H9 (cell line): ENCODE data around the gene TM2D1. TPM values are rescaled to one million over a fixed set of nuclear protein-coding genes. Genes with fewer than 3 reads are reported as not detected.

ENCODE experiments used
- DNase-seq: peaks from one replicate; pipeline ENCODE4 v3.0.0-alpha.2; 2017
- H2AFZ ChIP-seq: one replicate; pipeline ENCODE4 v1.6.1; 2013; ENCODE audit warnings: mild to moderate bottlenecking, low read length, control low read depth, moderate library complexity
- H2AK5ac ChIP-seq: 2 replicates; pipeline ENCODE4 v1.6.1; 2013; ENCODE audit warnings: low read length, control low read depth, mixed read lengths; ENCODE audit not compliant: insufficient read length
- H2BK120ac ChIP-seq: one replicate; pipeline ENCODE4 v1.6.1; 2013; ENCODE audit warnings: low read depth, mild to moderate bottlenecking, low read length, control low read depth, inconsistent platforms; ENCODE audit not compliant: poor library complexity, severe bottlenecking
- H2BK12ac ChIP-seq: 2 replicates; pipeline ENCODE4 v1.6.1; 2013; ENCODE audit warnings: low read length, control low read depth, mixed read lengths, low read depth; ENCODE audit not compliant: insufficient read length
- H2BK15ac ChIP-seq: 2 replicates; pipeline ENCODE4 v1.6.1; 2013; ENCODE audit warnings: low read depth, low read length, control low read depth
- H2BK20ac ChIP-seq: one replicate; pipeline ENCODE4 v1.6.1; 2013; ENCODE audit warnings: low read depth, mild to moderate bottlenecking, low read length, control low read depth, inconsistent platforms; ENCODE audit not compliant: poor library complexity, severe bottlenecking
- H2BK5ac ChIP-seq: 2 replicates; pipeline ENCODE4 v1.6.1; 2013; ENCODE audit warnings: low read length, control low read depth, mixed read lengths; ENCODE audit not compliant: insufficient read length
- H3K14ac ChIP-seq: 2 replicates; pipeline ENCODE4 v1.6.1; 2013; ENCODE audit warnings: low read length, control low read depth; ENCODE audit not compliant: insufficient read depth
- H3K18ac ChIP-seq: 2 replicates; pipeline ENCODE4 v1.6.1; 2013; ENCODE audit warnings: low read depth, mild to moderate bottlenecking, mixed read lengths, low read length, control low read depth; ENCODE audit not compliant: insufficient read length
- H3K23ac ChIP-seq: 2 replicates; pipeline ENCODE4 v1.6.1; 2013; ENCODE audit warnings: low read length, control low read depth, mixed read lengths, low read depth; ENCODE audit not compliant: insufficient read length
- H3K23me2 ChIP-seq: 2 replicates; pipeline ENCODE4 v1.6.1; 2013; ENCODE audit warnings: low read depth, mild to moderate bottlenecking, mixed read lengths, low read length, control low read depth; ENCODE audit not compliant: insufficient read length, poor library complexity, severe bottlenecking
- H3K27ac ChIP-seq: 2 replicates; pipeline ENCODE4 v1.5.1; 2013; ENCODE audit warnings: low read length, control low read depth, mixed read lengths, low read depth; ENCODE audit not compliant: insufficient read length
- H3K27me3 ChIP-seq: 2 replicates; pipeline ENCODE4 v1.6.1; 2013; ENCODE audit warnings: low read length, control low read depth, inconsistent platforms; ENCODE audit not compliant: insufficient read depth
- H3K4ac ChIP-seq: 2 replicates; pipeline ENCODE4 v1.6.1; 2013; ENCODE audit warnings: low read depth, mild to moderate bottlenecking, control low read depth, inconsistent platforms, low read length, moderate library complexity
- H3K4me1 ChIP-seq: 2 replicates; pipeline ENCODE4 v1.6.1; 2013; ENCODE audit warnings: low read length, control low read depth, inconsistent platforms; ENCODE audit not compliant: insufficient read depth
- H3K4me2 ChIP-seq: 2 replicates; pipeline ENCODE4 v1.6.1; 2013; ENCODE audit warnings: low read length, control low read depth, mixed read lengths; ENCODE audit not compliant: insufficient read length, insufficient read depth
- H3K56ac ChIP-seq: 2 replicates; pipeline ENCODE4 v1.6.1; 2013; ENCODE audit warnings: low read depth, mild to moderate bottlenecking, mixed read lengths, low read length, control low read depth; ENCODE audit not compliant: insufficient read length
- H3K79me1 ChIP-seq: 2 replicates; pipeline ENCODE4 v1.6.1; 2013; ENCODE audit warnings: low read depth, mild to moderate bottlenecking, moderate library complexity, low read length, control low read depth, inconsistent platforms; ENCODE audit not compliant: insufficient read depth, poor library complexity, severe bottlenecking
- H3K79me2 ChIP-seq: 2 replicates; pipeline ENCODE4 v1.6.1; 2013; ENCODE audit warnings: low read length, control low read depth, inconsistent platforms; ENCODE audit not compliant: insufficient read depth
- H3K9ac ChIP-seq: 2 replicates; pipeline ENCODE4 v1.6.1; 2013; ENCODE audit warnings: low read length, control low read depth, mixed read lengths; ENCODE audit not compliant: insufficient read length; ENCODE audit errors: extremely low read depth
- H3K9me3 ChIP-seq: one replicate; pipeline ENCODE4 v1.6.1; 2013; ENCODE audit warnings: low read depth, low read length, inconsistent platforms; ENCODE audit not compliant: control insufficient read depth
- H3T11ph ChIP-seq: one replicate; pipeline ENCODE4 v1.6.1; 2013; ENCODE audit warnings: mild to moderate bottlenecking, low read length, control low read depth, inconsistent platforms
- H4K20me1 ChIP-seq: one replicate; pipeline ENCODE4 v1.6.1; 2013; ENCODE audit not compliant: control insufficient read depth, insufficient read length, insufficient read depth
- H4K5ac ChIP-seq: 2 replicates; pipeline ENCODE4 v1.6.1; 2013; ENCODE audit warnings: low read depth, mild to moderate bottlenecking, mixed read lengths, low read length, control low read depth; ENCODE audit not compliant: insufficient read length
- H4K8ac ChIP-seq: replicated peaks from 2 replicates; pipeline ENCODE4 v1.6.1; 2013; ENCODE audit warnings: low read length, control low read depth, mixed read lengths, low read depth; ENCODE audit not compliant: insufficient read length
- H4K91ac ChIP-seq: 2 replicates; pipeline ENCODE4 v1.6.1; 2013; ENCODE audit warnings: low read depth, mild to moderate bottlenecking, moderate library complexity, mixed read lengths, low read length, control low read depth; ENCODE audit not compliant: insufficient read length
- H3K27ac Mint-ChIP-seq, 3 experiments: 2 replicates in 2 of 3; 3 replicates in 1 of 3; pipeline ENCODE4 v1.8.0; 2020 to 2021; ENCODE audit warnings: mixed read lengths in 3 of 3, mild to moderate bottlenecking in 1 of 3, moderate library complexity in 1 of 3
- H3K27me3 Mint-ChIP-seq: 2 replicates; pipeline ENCODE4 v1.8.0; 2021; ENCODE audit warnings: low read depth, mild to moderate bottlenecking, moderate library complexity, mixed read lengths
- H3K36me3 Mint-ChIP-seq, 3 experiments: 2 replicates in 2 of 3; 3 replicates in 1 of 3; pipeline ENCODE4 v1.8.0; 2020 to 2021; ENCODE audit warnings: low read depth in 3 of 3, mixed read lengths in 3 of 3; ENCODE audit not compliant: insufficient read depth in 1 of 3
- H3K4me1 Mint-ChIP-seq, 2 experiments: 2 replicates each; pipeline ENCODE4 v1.8.0; 2020; ENCODE audit warnings: mixed read lengths in 2 of 2
- H3K4me3 Mint-ChIP-seq, 2 experiments: 2 replicates in 1 of 2; 3 replicates in 1 of 2; pipeline ENCODE4 v1.8.0; 2020 to 2021; ENCODE audit warnings: mild to moderate bottlenecking in 2 of 2, mixed read lengths in 2 of 2, moderate library complexity in 1 of 2
- H3K9me3 Mint-ChIP-seq, 2 experiments: 2 replicates in 1 of 2; 3 replicates in 1 of 2; pipeline ENCODE4 v1.8.0; 2020; ENCODE audit warnings: mild to moderate bottlenecking in 2 of 2, mixed read lengths in 2 of 2, moderate library complexity in 1 of 2
- WGBS: extraction: QIAGEN DNeasy Blood & Tissue Kit; methylation state at CpG from one replicate; pipeline ENCODE4 v1.1.7; 2013; ENCODE audit warnings: missing lambda C conversion rate, low lambda C conversion rate, mixed read lengths; ENCODE audit not compliant: insufficient read length; ENCODE audit errors: extremely low coverage; 5-methylcytosine and 5-hydroxymethylcytosine counted together
- total RNA-seq: library from RNA; stranded (reverse); gene quantifications from 2 replicates; pipeline ENCODE4 v1.2.1, GENCODE V29; 2021
- TF ChIP-seq, protein P1 (sequence below): fragments of 200-600 bp; sonication (generic); conservative IDR thresholded peaks from 3 replicates; pipeline ENCODE4 v1.8.0; 2021; ENCODE audit warnings: antibody characterized with exemption, mild to moderate bottlenecking

The TM2D1 gene
- total RNA-seq, 1 experiment from 2014 or later: 20.3 TPM

DNA sequence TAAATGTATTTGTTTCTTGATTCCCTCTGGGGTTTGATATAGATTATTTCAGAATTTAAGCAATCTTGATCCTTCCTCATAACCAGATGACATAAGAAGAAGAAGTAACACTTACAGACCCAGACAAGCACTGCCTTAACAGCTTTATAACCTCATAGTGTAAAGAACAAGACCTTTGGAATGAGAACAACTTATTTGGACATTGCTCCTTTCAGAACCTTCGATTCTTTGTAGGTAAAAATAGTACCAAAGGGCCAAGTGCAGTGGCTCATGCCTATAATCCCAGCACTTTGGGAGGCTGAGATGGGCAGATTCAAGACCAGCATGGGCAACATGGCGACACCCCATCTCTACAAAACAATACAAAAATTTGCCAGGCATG is 15.0 kb downstream of the TM2D1 start:
- no peak overlapping the region for H3K18ac ChIP-seq
- no peaks in the 10 kb centered on the region for H3K79me2 ChIP-seq
- H3K14ac ChIP-seq: no peak overlapping the region
- no peak overlapping the region for H3K4ac ChIP-seq
- no peak overlapping the region for H2BK5ac ChIP-seq
- H2AFZ ChIP-seq: no peak overlapping the region
- no peaks in the 10 kb centered on the region for H3K23me2 ChIP-seq
- H4K8ac ChIP-seq: no peak overlapping the region
- H3K4me1 ChIP-seq: no peaks in the 10 kb centered on the region
- H4K20me1 ChIP-seq: no peaks in the 10 kb centered on the region
- H3K9me3 Mint-ChIP-seq: no peaks in the 10 kb centered on the region
- peaks cover 8 to 27% (median 8%) of the 10 kb centered on the region in 3 experiments; a peak in 6 of 7 replicates for H3K36me3 Mint-ChIP-seq
- H2BK12ac ChIP-seq: no peak overlapping the region
- H3K4me1 Mint-ChIP-seq: no peaks in the 10 kb centered on the region
- no peak overlapping the region for H4K5ac ChIP-seq
- H3K56ac ChIP-seq: no peak overlapping the region
- H3K79me1 ChIP-seq: peaks cover 10% of the 10 kb centered on the region
- H2BK15ac ChIP-seq: no peak overlapping the region
- H2AK5ac ChIP-seq: no peak overlapping the region
- no peaks in the 10 kb centered on the region for H3K9me3 ChIP-seq
- no peak overlapping the region for H3T11ph ChIP-seq
- H4K91ac ChIP-seq: no peak overlapping the region
- H3K27ac Mint-ChIP-seq: no peak overlapping the region
- WGBS: no CpG with 5 or more reads among the region's 2 CpGs
- no peak overlapping the region for H3K4me3 Mint-ChIP-seq
- H3K27me3 ChIP-seq: no peaks in the 10 kb centered on the region
- no peak overlapping the region for H3K4me2 ChIP-seq
- DNase-seq: no peak
- H3K27ac ChIP-seq: no peak overlapping the region
- no peak overlapping the region for H2BK120ac ChIP-seq
- no peak overlapping the region for H2BK20ac ChIP-seq
- no peak overlapping the region for H3K9ac ChIP-seq
- H3K27me3 Mint-ChIP-seq: no peaks in the 10 kb centered on the region
- no peak overlapping the region for H3K23ac ChIP-seq
- TF ChIP-seq, protein P1, sequence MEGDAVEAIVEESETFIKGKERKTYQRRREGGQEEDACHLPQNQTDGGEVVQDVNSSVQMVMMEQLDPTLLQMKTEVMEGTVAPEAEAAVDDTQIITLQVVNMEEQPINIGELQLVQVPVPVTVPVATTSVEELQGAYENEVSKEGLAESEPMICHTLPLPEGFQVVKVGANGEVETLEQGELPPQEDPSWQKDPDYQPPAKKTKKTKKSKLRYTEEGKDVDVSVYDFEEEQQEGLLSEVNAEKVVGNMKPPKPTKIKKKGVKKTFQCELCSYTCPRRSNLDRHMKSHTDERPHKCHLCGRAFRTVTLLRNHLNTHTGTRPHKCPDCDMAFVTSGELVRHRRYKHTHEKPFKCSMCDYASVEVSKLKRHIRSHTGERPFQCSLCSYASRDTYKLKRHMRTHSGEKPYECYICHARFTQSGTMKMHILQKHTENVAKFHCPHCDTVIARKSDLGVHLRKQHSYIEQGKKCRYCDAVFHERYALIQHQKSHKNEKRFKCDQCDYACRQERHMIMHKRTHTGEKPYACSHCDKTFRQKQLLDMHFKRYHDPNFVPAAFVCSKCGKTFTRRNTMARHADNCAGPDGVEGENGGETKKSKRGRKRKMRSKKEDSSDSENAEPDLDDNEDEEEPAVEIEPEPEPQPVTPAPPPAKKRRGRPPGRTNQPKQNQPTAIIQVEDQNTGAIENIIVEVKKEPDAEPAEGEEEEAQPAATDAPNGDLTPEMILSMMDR: no peak
